HEK293 (cell line): Measurements from ENCODE around the gene GRM2.

ENCODE experiments used
- ATF2 ChIP-seq: fragments of 450-650 bp; formaldehyde crosslinking; IDR thresholded peaks from 2 replicates; pipeline ENCODE4 v1.5.1; 2016; ENCODE audit warnings: missing biosample characterization, missing genetic modification characterization, low read depth
- PRDM1 ChIP-seq: fragments of 450-650 bp; formaldehyde crosslinking; IDR thresholded peaks from 2 replicates; pipeline ENCODE4; 2016; ENCODE audit warnings: missing biosample characterization, missing genetic modification characterization
- TSHZ1 ChIP-seq: fragments of 450-650 bp; formaldehyde crosslinking; IDR thresholded peaks from 2 replicates; pipeline ENCODE4 v1.5.1; 2016; ENCODE audit warnings: missing biosample characterization, missing genetic modification characterization, borderline replicate concordance
- ZNF404 ChIP-seq: fragments of 450-650 bp; formaldehyde crosslinking; IDR thresholded peaks from 2 replicates; pipeline ENCODE4 v1.5.1; 2017; ENCODE audit warnings: missing biosample characterization, missing genetic modification characterization
- TF ChIP-seq, protein P1 (sequence below): fragments of 450-650 bp; formaldehyde crosslinking; IDR thresholded peaks from 2 replicates; pipeline ENCODE4 v1.5.1; 2016; ENCODE audit warnings: missing biosample characterization, missing genetic modification characterization

GRCh38 chr3:51704511-51704950 is 2.3 kb upstream of the GRM2 start:
- no peak for TF ChIP-seq ZNF404 (tag by site-specific recombination)
- no peak for TF ChIP-seq ATF2 (tag by site-specific recombination)
- TF ChIP-seq, protein P1, sequence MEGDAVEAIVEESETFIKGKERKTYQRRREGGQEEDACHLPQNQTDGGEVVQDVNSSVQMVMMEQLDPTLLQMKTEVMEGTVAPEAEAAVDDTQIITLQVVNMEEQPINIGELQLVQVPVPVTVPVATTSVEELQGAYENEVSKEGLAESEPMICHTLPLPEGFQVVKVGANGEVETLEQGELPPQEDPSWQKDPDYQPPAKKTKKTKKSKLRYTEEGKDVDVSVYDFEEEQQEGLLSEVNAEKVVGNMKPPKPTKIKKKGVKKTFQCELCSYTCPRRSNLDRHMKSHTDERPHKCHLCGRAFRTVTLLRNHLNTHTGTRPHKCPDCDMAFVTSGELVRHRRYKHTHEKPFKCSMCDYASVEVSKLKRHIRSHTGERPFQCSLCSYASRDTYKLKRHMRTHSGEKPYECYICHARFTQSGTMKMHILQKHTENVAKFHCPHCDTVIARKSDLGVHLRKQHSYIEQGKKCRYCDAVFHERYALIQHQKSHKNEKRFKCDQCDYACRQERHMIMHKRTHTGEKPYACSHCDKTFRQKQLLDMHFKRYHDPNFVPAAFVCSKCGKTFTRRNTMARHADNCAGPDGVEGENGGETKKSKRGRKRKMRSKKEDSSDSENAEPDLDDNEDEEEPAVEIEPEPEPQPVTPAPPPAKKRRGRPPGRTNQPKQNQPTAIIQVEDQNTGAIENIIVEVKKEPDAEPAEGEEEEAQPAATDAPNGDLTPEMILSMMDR (tag by site-specific recombination): no peak
- TF ChIP-seq PRDM1: no peak
- no peak for TF ChIP-seq TSHZ1 (tag by site-specific recombination)
